AG08396 (cell line): ENCODE data around the gene PPP2R2C.

Source experiments
- DNase-seq: peaks from one replicate; pipeline ENCODE4 v3.0.0; 2012; ENCODE audit warnings: low spot score, mixed read lengths

Gene PPP2R2C

DNA sequence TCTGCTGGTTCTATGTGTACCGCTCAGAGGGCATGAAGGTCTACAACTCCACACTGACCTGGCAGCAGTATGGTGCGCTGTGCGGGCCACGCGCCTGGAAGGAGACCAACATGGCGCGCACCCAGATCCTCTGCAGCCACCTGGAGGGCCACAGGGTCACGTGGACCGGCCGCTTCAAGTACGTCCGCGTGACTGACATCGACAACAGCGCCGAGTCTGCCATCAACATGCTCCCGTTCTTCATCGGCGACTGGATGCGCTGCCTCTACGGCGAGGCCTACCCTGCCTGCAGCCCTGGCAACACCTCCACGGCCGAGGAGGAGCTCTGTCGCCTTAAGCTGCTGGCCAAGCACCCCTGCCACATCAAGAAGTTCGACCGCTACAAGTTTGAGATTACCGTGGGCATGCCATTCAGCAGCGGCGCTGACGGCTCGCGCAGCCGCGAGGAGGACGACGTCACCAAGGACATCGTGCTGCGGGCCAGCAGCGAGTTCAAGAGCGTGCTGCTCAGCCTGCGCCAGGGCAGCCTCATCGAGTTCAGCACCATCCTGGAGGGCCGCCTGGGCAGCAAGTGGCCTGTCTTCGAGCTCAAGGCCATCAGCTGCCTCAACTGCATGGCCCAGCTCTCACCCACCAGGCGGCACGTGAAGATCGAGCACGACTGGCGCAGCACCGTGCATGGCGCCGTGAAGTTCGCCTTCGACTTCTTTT, 170.5 kb downstream of the PPP2R2C start:
- DNase-seq: no peak

DNA sequence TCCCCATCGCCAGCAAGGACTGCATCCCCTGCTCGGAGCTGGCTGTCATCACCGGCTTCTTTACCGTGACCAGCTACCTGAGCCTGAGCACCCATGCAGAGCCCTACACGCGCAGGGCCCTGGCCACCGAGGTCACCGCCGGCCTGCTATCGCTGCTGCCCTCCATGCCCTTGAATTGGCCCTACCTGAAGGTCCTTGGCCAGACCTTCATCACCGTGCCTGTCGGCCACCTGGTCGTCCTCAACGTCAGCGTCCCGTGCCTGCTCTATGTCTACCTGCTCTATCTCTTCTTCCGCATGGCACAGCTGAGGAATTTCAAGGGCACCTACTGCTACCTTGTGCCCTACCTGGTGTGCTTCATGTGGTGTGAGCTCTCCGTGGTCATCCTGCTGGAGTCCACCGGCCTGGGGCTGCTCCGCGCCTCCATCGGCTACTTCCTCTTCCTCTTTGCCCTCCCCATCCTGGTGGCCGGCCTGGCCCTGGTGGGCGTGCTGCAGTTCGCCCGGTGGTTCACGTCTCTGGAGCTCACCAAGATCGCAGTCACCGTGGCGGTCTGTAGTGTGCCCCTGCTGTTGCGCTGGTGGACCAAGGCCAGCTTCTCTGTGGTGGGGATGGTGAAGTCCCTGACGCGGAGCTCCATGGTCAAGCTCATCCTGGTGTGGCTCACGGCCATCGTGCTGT, 171.2 kb downstream of the PPP2R2C start:
- no peak for DNase-seq

DNA sequence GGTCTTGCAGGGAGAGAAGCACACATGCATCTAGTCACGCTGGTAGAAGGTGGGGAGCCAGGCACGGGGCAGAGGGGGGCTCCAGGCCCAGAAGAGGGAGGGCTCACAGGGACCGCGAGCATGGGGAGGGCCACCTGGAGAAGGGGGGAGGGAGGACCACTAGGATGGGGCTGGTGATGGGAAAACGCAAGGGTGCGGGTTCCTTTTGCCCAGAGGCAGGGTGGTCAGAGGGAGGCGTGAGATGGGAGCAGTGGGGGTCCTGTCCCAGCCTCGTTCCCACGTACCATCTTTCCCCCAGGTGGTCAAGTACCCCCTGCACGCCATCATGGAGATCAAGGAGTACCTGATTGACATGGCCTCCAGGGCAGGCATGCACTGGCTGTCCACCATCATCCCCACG, 172.1 kb downstream of the PPP2R2C start:
- no peak for DNase-seq

DNA sequence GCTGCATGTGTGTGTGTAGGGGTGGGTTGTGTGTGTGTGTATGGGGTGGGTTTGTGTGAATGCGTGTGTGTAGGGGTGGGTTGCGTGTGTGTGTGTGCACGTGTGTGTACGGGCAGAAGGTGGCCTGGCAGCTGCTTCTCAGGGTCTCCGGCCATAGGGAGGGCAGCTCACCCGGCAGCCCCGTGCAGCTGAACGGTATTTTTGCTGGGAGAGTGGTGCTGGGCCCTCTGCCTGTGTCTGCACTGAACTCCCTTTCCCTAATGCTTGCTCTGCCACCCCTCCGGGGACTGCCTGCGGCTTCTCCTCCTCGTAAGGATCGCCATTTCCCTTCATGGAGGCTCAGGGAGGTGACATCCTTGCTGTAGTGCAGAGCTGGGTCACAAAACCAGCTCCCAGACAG, 172.5 kb downstream of the PPP2R2C start:
- no peak for DNase-seq

DNA sequence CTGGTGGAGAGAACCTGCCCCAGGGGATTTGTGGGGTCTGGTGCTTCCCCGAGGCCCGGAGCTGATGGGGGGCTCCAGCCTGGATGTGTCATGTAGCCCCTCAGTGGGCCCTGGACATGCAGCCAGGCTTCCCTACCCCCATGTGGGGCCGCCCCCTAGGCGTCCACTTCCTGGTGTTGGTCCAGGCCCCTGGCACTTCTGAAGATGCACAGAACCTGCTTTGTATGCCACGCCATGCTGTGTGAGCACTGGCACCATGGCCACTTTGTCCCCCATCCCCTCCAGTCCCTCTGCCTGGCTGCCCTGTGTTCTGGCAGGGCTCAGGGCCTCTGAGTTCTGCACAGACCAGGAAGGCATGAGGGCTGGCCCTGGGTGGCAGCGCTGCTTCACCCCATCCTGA, 173.6 kb downstream of the PPP2R2C start:
- DNase-seq: no peak

DNA sequence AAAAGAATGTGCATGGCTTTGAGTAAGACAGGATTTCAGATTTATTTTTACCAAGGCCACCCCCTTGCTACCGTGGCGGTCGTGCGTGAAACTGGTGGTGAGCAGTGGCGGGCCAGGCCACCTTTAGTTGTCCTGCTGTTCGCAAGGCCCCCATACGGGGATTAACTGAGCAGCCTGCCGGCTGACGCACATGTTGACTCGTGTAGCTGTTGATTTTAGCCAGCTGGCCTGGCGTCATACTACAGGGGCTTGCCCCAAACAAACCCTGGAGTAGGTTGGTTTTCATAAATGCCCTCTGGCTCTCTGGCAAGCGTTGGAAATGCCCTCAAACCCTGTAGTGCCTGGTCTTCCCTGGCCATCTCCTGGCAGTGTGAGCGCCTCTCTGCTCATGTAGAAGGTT, 174.4 kb downstream of the PPP2R2C start:
- DNase-seq: no peak

DNA sequence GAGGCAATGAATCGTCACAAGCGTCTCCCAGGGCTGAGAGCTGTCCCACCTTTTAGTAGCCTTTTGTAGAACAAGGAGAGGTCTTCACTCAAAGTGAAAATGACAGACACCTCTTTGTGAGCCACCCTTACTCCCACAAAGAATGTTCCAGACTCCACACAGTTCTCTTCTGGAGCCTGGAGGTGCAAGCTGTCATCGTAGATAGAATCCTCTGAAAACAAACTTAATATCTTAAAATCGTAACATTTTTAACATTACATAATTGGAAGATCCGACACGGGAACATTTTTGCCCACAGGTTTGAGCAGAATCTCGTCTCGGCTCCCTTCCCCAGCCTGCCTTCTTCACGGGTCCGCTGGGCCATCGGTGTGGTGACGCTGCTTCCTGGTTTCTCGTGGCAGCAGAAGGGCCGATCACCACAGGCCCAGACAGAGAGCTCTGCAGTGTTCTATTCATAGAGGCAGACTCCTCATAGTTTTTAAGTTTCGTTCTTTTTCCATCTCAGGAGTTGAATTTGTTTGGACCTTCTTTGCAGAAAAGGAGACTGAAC, 175.1 kb downstream of the PPP2R2C start:
- no peak for DNase-seq

DNA sequence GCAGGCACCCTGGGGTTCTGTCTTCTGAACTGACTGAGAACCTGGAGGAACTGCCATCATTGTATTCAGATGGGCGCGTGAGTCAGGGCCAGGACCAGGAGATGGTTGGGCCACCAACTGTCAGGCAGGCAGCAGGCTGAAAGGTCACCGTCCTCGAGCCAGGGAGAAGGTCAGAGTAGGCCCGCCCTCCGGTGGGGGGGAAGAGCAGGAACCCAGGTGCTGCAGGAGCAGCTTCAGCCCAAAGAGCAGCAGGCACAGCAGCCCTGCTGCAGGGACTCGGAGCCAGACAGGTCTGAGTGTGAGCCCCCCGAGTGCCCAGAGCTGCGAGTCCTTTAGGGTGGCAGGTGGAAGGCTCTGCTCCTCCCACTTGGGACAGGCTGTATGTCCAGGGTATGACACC, 176.4 kb downstream of the PPP2R2C start:
- DNase-seq: no peak

DNA sequence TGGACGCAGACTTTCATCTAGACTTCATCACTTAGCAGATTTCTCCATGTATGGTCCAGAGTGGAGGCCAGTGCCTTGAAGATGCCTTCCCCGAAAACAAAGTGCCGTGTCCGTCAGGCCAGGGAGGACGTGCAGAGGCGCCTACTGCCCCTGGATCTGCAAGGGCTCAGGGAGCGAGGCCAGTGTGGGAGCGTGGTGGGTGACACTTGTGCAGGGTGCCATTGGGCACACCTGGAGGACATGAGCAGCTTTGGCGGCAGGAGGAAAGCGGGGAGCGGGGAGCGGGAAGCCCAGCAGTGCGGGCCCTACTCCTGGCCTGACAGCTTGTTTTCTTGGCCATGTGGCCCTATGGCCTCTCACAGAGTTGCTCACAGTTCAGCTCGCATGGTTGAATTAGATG, 176.9 kb downstream of the PPP2R2C start:
- no peak for DNase-seq

DNA sequence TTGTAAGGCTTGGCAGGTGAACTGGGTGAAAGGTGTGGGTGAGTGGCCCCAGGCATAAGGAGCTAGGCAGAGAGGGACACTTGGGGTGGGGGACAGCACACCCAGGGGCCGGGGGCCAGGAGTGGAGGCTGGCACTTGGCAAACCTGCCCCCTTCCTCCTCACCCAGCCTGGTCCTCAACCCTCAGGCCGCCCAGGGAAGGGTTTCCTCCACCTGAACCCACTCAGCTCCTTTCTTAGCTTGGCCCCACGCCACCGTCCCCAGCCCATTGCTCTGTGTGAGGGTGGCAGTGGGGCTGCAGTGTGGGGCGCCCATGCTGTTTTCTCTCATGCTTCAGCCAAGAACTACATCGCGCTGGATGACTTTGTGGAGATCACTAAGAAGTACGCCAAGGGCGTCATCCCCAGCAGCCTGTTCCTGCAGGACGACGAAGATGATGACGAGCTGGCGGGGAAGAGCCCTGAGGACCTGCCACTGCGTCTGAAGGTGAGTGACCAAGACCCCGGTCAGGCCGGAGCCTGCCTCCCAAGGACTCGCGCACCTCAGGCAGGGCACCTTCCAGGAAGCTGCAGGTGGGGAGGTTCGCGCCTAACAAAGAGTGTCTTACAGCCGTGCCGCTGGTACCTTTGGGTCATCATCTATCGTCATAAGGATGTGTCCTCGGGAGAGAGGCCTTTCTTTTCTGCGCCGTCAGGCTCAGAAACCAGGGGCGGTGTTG, 177.6 kb downstream of the PPP2R2C start:
- DNase-seq: no peak

DNA sequence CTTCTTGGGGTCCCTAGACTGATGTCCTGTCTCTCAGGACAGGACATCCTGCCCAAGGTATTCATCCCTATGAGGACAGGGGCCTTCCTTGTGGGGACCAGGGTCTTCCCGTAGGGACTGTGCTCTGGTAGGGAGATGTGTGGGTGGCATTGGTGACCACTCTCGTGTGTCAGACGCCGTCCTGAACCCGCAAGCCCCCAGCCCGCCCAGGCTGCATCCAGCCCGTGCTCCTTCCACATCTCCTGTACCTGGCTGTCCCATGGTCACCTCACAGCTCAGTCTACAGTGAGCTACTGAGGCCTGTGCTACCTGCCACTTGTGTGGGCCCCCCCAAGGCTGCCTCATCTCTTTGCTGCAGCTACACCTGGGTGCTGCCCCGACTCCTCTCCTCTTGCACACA, 178.8 kb downstream of the PPP2R2C start:
- no peak for DNase-seq

DNA sequence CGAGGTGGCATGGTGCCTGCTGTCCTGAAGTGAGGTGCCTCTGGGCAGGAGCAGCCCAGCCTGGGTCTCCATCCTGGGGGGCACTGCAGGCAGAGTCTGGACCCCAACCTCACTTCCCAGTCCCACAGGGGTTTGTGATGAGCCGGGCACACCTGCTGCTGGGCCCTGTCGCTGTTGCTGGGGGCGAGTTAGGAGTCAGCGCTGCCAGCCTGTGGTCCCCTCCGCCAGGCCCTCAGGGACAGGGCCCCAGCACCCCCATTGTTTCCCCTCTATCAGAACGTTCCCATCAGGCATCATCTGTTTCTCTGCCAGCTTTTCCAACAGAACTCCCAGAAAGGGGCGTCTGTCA, 179.3 kb downstream of the PPP2R2C start:
- no peak for DNase-seq

DNA sequence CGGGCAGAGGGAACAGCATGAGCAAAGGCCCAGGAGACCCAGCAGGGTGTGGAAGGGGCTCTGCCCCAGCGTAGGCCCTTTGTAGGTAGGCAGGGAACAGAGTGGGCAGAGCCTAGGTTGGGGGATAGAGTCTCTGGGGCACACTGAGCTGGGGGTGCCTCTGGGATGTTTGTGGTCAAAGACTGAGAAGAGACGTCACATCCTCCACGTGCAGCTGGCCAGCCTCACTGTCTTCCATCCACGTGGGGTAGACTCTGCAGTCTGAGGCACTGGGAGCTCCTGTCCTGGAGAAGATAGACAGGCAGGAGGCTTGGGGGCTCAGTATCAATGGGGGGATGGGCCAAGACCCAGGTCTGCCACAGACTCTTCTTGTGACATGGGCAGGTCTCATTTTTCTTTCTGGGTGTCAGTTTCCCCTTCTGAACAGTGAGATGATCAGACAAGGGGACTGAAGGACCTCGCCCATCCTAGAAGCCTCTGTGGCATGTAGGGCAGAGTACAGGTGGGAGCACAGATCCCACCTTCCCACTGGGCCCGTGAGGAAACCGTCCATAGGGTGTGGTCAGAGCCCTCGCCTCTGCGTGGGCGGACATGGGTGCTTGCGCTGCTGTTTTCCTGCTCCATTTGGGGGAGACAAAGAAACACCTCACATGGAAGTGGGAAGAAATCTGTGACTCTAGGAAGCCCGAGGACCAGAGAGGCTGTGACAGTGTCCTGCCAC, 179.9 kb downstream of the PPP2R2C start:
- DNase-seq: no peak

DNA sequence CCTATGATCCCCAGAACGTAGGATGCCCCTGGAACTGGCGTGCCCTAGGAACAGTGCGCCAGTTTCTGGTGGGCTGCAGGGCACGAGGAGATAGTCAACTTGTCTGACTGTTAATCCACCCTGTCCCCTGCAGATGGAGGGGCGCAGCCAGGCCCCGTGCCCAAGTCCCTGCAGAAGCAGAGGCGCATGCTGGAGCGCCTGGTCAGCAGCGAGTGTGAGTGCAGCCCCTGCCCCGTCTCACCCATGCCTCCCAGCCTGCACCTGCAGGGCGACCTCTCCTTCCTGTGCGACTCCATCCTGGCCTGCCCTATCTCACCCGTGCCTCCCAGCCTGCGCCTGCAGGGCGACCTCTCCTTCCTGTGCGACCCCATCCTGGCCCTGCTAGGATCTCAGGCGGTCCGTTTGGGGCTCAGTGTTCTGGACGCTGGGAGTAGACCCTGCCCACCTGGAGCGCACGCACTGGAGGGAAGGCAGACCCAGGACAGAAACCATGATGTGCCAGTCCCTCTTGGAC, 180.6 kb downstream of the PPP2R2C start:
- DNase-seq: no peak

DNA sequence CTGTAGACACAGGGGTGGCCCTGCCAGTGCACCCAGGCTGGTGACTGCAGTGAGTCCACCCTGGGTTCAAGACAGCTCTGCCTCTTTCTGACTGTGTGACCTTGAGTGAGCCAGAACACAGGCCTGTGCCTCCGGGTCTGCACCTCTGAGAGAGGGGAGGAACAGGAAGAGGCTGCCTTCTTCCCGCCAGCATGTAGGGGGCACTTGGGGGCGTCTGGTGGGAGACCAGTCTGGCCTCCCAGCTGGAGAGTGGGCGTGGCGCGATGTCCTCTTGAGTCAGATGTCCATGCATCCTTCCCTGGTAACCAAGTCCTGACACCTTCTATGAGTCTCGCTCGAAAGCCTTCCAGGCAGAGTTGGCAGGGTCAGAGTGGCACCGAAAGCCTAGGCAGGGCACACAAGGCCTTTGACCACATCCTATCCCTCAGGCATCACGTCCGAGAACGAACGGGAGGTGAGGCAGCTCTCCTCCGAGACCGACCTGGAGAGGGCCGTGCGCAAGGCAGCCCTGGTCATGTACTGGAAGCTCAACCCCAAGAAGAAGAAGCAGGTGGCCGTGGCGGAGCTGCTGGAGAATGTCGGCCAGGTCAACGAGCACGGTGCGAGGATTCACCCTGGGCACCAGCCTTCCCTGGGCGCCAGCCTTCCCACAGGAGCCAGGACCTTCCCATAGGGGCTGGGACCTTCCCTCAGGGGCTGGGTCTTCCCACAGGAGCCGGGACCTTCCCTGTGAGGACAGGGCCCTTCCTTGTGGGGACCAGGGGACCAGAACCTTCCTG, 181.5 kb downstream of the PPP2R2C start:
- DNase-seq: no peak

DNA sequence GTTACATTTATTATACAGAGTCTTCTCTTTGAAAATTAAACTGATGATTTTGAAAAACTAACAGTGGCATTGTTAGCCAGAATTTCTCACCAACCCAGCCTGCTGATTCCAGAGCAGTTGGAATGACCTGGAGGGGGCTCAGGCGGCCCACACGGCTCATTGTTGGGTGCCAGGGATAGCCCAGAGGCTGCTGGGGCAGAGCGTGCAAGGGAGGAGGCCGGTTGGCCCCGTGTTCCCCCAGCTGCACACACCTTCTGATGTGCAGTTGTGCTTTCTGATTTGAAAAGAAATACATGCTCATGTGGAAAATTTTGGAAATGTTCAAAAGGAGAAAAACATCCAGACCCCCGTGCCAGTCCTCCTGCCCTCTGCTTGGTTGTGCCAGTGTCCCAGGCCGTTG, 182.2 kb downstream of the PPP2R2C start:
- DNase-seq: no peak

DNA sequence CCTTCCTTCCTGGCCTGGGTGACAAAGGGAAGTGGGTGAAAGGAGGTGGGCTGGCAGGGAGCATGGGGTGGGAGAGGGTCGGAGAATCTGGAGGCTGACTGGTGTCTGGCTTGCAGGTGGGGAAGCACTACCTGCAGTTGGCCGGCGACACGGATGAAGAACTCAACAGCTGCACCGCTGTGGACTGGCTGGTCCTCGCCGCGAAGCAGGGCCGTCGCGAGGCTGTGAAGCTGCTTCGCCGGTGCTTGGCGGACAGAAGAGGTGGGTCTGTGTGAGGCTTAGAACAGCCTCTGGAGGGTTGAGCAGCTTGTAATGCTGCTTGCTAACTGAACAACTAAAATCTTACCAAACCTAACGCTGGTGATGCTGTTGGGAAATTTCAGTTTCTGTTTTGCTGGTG, 183.5 kb downstream of the PPP2R2C start:
- DNase-seq: no peak

DNA sequence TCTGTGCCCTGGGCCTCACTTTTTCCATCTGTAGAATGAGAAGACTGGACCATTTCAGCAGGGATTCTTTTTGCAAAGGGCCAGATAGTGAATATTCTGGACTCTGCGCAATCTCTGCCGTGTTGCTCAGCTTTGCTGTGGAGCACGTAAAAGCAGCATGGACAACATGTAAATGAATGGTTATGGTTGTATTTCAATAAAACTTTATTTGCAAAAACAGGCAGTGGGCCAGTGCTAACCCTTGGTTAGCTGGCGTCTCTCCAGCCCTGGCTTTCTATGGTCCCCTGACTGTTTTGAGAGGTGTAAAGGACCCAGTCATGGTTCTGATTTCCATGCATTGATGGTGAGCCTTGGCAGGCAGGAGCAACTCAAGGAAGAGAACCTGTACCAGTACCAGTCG, 184.1 kb downstream of the PPP2R2C start:
- DNase-seq: no peak

DNA sequence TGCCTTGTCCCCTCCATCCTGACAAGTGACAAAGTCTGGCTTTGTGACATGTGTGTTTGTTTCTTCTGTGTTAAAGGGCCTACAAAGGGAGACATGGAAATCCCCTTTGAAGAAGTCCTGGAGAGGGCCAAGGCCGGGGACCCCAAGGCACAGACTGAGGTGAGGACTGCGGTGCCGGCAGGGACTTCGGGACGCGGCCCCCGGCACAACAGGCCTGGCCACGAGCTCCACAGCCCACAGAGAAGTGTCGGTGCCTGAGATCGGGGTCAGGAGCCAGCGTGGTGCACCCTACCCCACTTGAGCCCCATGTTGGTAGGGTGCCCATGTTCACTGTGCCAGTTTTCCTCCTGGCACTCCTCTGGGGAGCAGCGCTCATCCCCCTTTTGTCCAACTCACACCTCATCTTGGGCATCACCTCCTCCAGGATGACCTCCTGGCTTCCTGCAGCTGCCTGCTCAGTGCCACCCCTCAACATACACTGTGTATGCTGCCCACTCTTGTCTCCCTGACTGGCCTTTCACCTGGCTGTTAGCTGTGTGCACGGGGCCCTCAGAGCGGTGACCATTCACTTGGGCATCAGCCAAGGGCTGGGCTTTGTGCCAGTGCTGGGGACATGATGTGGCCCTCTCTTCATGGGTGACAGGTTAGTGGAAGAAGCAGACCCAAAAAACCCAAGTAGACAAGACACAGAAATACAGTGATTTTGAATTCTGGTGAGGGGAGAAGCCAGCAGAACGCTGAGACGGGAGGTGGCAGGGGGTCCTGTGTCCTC, 185.2 kb downstream of the PPP2R2C start:
- DNase-seq: no peak

DNA sequence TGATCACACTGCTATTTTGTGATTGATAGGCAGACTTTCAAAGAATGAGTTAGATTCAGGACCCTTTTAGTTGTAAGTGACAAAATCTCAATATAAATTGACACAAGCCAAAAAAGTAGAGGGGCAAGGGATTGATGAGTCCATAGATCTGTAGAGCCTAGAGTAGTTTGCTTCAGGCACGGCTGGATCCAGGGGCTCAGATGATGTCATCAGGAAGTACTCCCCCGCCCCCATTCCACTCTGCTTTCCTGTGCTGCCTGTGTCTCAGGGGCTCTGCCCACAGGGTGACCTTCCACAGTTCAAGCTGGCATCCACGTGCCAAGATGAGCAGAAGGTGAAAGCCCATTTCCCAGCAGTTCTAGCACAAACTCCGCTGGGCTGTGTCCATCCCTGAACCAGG, 189.1 kb downstream of the PPP2R2C start:
- DNase-seq: no peak

DNA sequence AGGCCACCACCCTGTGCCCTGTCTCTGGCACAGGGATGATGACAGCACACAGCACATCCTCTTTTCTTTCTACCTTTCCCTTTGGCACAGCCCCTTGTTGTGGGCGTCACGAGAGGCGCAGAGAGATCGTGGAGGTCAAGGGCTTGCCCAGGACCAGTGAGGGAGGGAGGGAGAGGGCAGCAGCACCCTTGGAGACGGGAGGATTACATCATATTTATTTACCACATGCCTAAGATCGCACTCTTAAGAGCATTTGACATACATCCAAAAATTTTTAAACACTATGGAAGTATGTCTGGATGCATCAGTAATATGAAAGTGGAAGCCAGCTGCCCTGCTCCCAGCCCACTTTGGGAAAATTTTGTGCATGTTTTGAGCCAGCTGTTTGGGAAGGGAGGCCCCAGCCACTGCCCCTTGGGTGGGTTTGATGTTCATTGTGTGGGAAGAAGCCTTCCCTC, 190.1 kb downstream of the PPP2R2C start:
- DNase-seq: no peak
